ENCODE measurements around the gene XIAP. TPM values are rescaled to one million over a fixed set of nuclear protein-coding genes. Genes with fewer than 3 reads are reported as not detected.
A peak's percentile ranks its signal among the peaks of the same experiment; 100 is the strongest.

Gene XIAP
- total RNA-seq, 1 donor from 2014 or later, result 53.1 TPM

- Histone ChIP-seq H3K4me2 (ENCODE audit: low read length) (no peak overlapping the region), H3K4me3 (ENCODE audit: insufficient read depth, low read depth, low read length) (no peak overlapping the region), H3K9me3 (ENCODE audit: insufficient read depth, low read depth, low read length) (no peaks in the 10 kb centered on the region), H3K27me3 (ENCODE audit: insufficient read depth, low read length) (no peaks in the 10 kb centered on the region), H3K79me2 (ENCODE audit: insufficient read depth, low read length) (no peaks in the 10 kb centered on the region), H3K27ac (ENCODE audit: low read depth, low read length) (no peak overlapping the region), H2AFZ (ENCODE audit: low read depth, low read length) (no peak overlapping the region), H3K36me3 (ENCODE audit: insufficient read depth, low read length) (no peaks in the 10 kb centered on the region), H3K9ac (ENCODE audit: low read length) (no peak overlapping the region), H3K4me1 (ENCODE audit: insufficient read depth, low read length) (no peaks in the 10 kb centered on the region), H4K20me1 (ENCODE audit: insufficient read depth, low read length) (no peaks in the 10 kb centered on the region)
- DNase-seq (ENCODE audit: low read depth) (no peak), FAIRE-seq (peak; percentile 91)
- H3K9me3 Mint-ChIP-seq (ENCODE audit: unreplicated experiment), result no peaks in the 10 kb centered on the region
- no peaks in the 10 kb centered on the region for H3K27me3 Mint-ChIP-seq (ENCODE audit: low read depth, unreplicated experiment)
- no peak overlapping the region for H3K27ac Mint-ChIP-seq (ENCODE audit: unreplicated experiment)
- no peaks in the 10 kb centered on the region for H3K4me1 Mint-ChIP-seq (ENCODE audit: low read depth, unreplicated experiment)
- TF ChIP-seq EZH2 (IDR thresholded peaks at IDR 0.05; ENCODE audit: insufficient read depth, low read length) (no peak), CTCF (IDR thresholded peaks at IDR 0.05; ENCODE audit: insufficient read depth, low read depth, low read length) (no peak)
- no peaks in the 10 kb centered on the region for H3K36me3 Mint-ChIP-seq (ENCODE audit: low read depth, unreplicated experiment)
- H3K4me3 Mint-ChIP-seq (ENCODE audit: unreplicated experiment), result no peak overlapping the region
Measured at GRCh38 chrX:123943074-123943473, 83.2 kb downstream of the XIAP start.

GRCh38 chrX:123943488-123943887 is 83.6 kb downstream of the XIAP start:
- no peaks in the 10 kb centered on the region for H3K36me3 ChIP-seq (ENCODE audit: insufficient read depth, low read length)
- FAIRE-seq (peak; percentile 74), DNase-seq (ENCODE audit: low read depth) (no peak)
- Mint-ChIP-seq H3K9me3 (ENCODE audit: unreplicated experiment) (no peaks in the 10 kb centered on the region), H3K4me3 (ENCODE audit: unreplicated experiment) (no peak overlapping the region), H3K4me1 (ENCODE audit: low read depth, unreplicated experiment) (no peaks in the 10 kb centered on the region), H3K27ac (ENCODE audit: unreplicated experiment) (no peak overlapping the region), H3K27me3 (ENCODE audit: low read depth, unreplicated experiment) (no peaks in the 10 kb centered on the region), H3K36me3 (ENCODE audit: low read depth, unreplicated experiment) (no peaks in the 10 kb centered on the region)
- H2AFZ ChIP-seq (ENCODE audit: low read depth, low read length), result no peak overlapping the region
- no peaks in the 10 kb centered on the region for H3K27me3 ChIP-seq (ENCODE audit: insufficient read depth, low read length)
- no peaks in the 10 kb centered on the region for H3K9me3 ChIP-seq (ENCODE audit: insufficient read depth, low read depth, low read length)
- no peak overlapping the region for H3K27ac ChIP-seq (ENCODE audit: low read depth, low read length)
- no peaks in the 10 kb centered on the region for H3K4me1 ChIP-seq (ENCODE audit: insufficient read depth, low read length)
- no peak overlapping the region for H3K4me3 ChIP-seq (ENCODE audit: insufficient read depth, low read depth, low read length)
- no peaks in the 10 kb centered on the region for H4K20me1 ChIP-seq (ENCODE audit: insufficient read depth, low read length)
- TF ChIP-seq EZH2 (IDR thresholded peaks at IDR 0.05; ENCODE audit: insufficient read depth, low read length) (no peak), CTCF (IDR thresholded peaks at IDR 0.05; ENCODE audit: insufficient read depth, low read depth, low read length) (no peak)
- no peak overlapping the region for H3K4me2 ChIP-seq (ENCODE audit: low read length)
- H3K9ac ChIP-seq (ENCODE audit: low read length), result no peak overlapping the region
- no peaks in the 10 kb centered on the region for H3K79me2 ChIP-seq (ENCODE audit: insufficient read depth, low read length)

- no peak overlapping the region for H3K4me3 ChIP-seq (ENCODE audit: insufficient read depth, low read depth, low read length)
Measured at GRCh38 chrX:123949846-123950245, 90.0 kb downstream of the XIAP start.

More at GRCh38 chrX:123949846-123950245, 90.0 kb downstream of the XIAP start:
- no peak overlapping the region for H3K9ac ChIP-seq (ENCODE audit: low read length)
- H4K20me1 ChIP-seq (ENCODE audit: insufficient read depth, low read length), result no peaks in the 10 kb centered on the region
- no peak overlapping the region for H2AFZ ChIP-seq (ENCODE audit: low read depth, low read length)
- Mint-ChIP-seq H3K9me3 (ENCODE audit: unreplicated experiment) (no peaks in the 10 kb centered on the region), H3K36me3 (ENCODE audit: low read depth, unreplicated experiment) (no peaks in the 10 kb centered on the region), H3K27me3 (ENCODE audit: low read depth, unreplicated experiment) (no peaks in the 10 kb centered on the region), H3K27ac (ENCODE audit: unreplicated experiment) (no peak overlapping the region), H3K4me1 (ENCODE audit: low read depth, unreplicated experiment) (no peaks in the 10 kb centered on the region), H3K4me3 (ENCODE audit: unreplicated experiment) (no peak overlapping the region)
- no peaks in the 10 kb centered on the region for H3K9me3 ChIP-seq (ENCODE audit: insufficient read depth, low read depth, low read length)
- no peaks in the 10 kb centered on the region for H3K27me3 ChIP-seq (ENCODE audit: insufficient read depth, low read length)
- no peaks in the 10 kb centered on the region for H3K4me1 ChIP-seq (ENCODE audit: insufficient read depth, low read length)
- FAIRE-seq (no peak), DNase-seq (ENCODE audit: low read depth) (no peak)
- no peaks in the 10 kb centered on the region for H3K79me2 ChIP-seq (ENCODE audit: insufficient read depth, low read length)
- H3K36me3 ChIP-seq (ENCODE audit: insufficient read depth, low read length), result no peaks in the 10 kb centered on the region
- no peak for TF ChIP-seq CTCF (IDR thresholded peaks at IDR 0.05; ENCODE audit: insufficient read depth, low read depth, low read length)
- TF ChIP-seq EZH2 (IDR thresholded peaks at IDR 0.05; ENCODE audit: insufficient read depth, low read length), result no peak
- H3K4me2 ChIP-seq (ENCODE audit: low read length), result no peak overlapping the region
- no peak overlapping the region for H3K27ac ChIP-seq (ENCODE audit: low read depth, low read length)

All from astrocyte (in vitro differentiated cells and primary cell).